Measurements from ENCODE around the gene BOD1.

The BOD1 gene

DNA sequence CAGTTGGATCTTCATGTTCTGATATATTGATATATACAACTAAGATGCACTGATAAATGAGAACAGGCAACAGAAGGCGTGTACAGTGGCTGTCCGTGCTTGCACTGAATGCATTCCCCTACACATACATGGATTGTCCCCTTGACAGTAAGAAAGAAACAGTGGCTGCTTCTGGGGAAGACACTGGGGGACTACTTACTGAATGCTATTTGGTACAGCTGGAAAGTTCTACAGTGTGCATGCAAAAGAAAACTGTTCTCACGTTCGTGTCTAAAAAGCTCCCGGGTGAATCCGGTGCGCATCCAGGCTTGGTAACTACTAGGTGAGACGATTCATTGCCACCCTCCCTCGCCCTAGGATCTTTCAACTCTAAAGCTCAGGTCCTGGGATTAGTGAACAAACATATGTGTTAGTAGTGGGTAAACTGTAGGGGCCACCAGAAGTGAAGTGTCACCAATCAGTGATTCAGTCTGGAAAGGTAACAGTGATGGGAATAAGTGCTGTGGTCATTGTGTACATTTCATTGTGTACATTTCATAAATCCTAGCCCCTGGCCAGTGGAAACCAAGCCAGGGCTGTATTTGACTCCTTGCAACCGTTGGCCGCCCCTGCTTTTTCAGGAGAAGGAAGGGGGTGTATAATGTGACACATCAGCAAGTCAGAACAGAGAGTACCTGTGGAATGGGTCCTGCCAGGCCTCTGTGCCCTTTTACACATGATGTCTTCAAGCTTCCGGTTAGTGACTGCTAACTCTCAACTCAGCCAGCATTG is 46.3 kb upstream of the BOD1 start:
- Histone ChIP-seq H3K4me3 (ENCODE audit: low read depth in 1 of 2, low read length in 1 of 2) (no peak overlapping the region), H3K4me1 (ENCODE audit: control insufficient read depth in 1 of 2, insufficient read depth in 1 of 2, low read depth in 1 of 2, low read length in 1 of 2) (peaks cover 17 to 25% of the 10 kb centered on the region in 2 experiments), H3K27ac (no peak overlapping the region), H3K36me3 (no peaks in the 10 kb centered on the region), H3K9me3 (peaks cover 3% of the 10 kb centered on the region), H3K27me3 (no peaks in the 10 kb centered on the region)
- TF ChIP-seq, protein P1, sequence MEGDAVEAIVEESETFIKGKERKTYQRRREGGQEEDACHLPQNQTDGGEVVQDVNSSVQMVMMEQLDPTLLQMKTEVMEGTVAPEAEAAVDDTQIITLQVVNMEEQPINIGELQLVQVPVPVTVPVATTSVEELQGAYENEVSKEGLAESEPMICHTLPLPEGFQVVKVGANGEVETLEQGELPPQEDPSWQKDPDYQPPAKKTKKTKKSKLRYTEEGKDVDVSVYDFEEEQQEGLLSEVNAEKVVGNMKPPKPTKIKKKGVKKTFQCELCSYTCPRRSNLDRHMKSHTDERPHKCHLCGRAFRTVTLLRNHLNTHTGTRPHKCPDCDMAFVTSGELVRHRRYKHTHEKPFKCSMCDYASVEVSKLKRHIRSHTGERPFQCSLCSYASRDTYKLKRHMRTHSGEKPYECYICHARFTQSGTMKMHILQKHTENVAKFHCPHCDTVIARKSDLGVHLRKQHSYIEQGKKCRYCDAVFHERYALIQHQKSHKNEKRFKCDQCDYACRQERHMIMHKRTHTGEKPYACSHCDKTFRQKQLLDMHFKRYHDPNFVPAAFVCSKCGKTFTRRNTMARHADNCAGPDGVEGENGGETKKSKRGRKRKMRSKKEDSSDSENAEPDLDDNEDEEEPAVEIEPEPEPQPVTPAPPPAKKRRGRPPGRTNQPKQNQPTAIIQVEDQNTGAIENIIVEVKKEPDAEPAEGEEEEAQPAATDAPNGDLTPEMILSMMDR (IDR thresholded peaks at IDR 0.05): no peak

DNA sequence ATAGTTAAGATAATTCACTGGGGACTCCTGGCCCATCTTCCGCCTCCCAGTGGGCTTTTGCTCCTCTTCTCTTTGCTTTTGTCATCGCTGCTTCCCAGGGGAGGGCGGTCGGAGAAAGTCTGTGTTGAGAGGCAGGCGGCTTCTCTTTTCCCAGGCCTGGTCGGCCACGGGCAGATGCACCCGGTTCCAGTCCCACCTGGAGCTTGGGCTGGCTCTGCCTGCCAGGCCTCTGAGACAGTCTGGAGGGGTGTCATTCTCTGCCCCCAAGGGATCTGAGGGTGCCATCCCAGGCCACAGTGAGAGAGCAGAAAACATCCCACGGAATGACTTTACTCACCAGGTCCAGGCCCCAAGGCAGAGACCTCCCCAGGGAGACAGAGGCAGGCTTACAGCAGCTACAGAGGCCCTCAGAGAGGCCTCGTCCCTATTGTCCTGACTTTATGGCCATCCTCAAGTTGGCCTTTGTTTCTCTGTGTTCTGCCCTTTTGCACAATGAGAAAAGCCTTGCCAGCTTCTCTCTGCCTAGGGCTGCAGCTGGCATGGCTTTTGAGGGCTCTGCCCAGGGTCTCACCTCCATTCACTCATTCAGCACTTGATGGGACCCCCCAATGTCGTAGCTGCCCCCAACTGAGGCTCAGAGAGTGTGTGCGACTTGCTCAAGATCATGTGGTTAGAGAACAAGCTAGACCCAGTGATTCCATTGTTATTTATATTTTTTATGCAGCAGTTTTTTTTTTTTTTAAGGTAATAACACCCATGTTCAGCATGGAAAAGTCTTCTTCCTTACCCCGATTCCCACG is 44.2 kb upstream of the BOD1 start:
- no peak overlapping the region for H3K4me3 ChIP-seq (ENCODE audit: low read depth in 1 of 2, low read length in 1 of 2)
- H3K27me3 ChIP-seq: no peaks in the 10 kb centered on the region
- H3K9me3 ChIP-seq: peaks cover 3% of the 10 kb centered on the region
- TF ChIP-seq, protein P1 (IDR thresholded peaks at IDR 0.05): no peak
- no peak overlapping the region for H3K27ac ChIP-seq
- H3K4me1 ChIP-seq (ENCODE audit: control insufficient read depth in 1 of 2, insufficient read depth in 1 of 2, low read depth in 1 of 2, low read length in 1 of 2): peaks cover 19 to 28% of the 10 kb centered on the region in 2 experiments
- H3K36me3 ChIP-seq: no peaks in the 10 kb centered on the region

DNA sequence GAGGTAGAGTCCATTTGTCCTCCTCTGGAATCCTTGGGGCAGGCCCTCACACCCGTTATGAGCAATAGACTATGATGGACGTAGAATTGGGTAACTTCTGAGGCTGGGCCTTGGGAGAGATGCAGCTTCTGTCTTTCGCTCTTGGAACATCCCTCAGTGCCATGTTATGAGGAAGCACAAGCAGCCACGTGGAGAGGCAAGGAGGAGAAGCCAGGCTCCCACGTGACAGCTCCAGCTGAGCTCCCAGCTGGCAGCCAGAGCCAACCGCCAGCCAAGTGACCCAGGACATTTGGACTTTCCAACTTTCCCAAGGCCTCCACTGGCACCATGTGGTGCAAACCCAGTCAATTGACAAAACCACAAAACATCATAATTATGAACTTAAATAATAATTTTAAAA is 43.0 kb upstream of the BOD1 start:
- Histone ChIP-seq H3K4me1 (ENCODE audit: control insufficient read depth in 1 of 2, insufficient read depth in 1 of 2, low read depth in 1 of 2, low read length in 1 of 2) (peaks cover 18 to 24% of the 10 kb centered on the region in 2 experiments), H3K27me3 (no peaks in the 10 kb centered on the region), H3K27ac (peak overlapping the region; percentile 32), H3K4me3 (ENCODE audit: low read depth in 1 of 2, low read length in 1 of 2) (no peak overlapping the region), H3K36me3 (no peaks in the 10 kb centered on the region), H3K9me3 (peaks cover 3% of the 10 kb centered on the region)
- TF ChIP-seq, protein P1 (IDR thresholded peaks at IDR 0.05): no peak

DNA sequence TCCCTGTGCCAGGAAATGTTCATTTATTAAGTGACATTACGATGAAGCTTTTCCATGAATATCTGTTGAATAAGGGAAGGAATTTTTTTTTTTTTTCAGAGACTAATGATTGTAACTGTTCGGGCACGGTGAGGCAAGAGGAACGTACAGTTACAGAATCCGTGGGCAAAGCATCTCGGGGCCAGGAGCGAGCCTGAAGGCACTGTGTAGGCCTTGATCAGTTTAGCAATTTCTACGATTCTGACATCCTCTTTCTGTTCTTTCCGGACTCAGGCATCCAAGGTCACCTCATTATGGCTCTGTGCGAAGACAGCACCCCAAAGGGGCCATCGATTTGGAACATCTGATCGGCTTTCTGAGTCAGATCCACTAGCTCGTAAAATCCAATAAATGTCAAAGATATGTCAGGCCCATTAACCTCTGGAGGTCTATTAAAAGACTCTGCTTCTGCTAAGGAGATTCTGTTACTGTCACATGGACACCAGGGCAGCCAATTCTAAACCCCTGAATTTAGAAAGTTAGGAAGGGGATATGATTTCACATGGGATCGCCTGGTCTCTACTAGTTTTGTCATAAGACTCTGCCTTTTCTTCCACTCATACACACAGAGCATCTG is 41.4 kb upstream of the BOD1 start:
- H3K4me1 ChIP-seq (ENCODE audit: control insufficient read depth in 1 of 2, insufficient read depth in 1 of 2, low read depth in 1 of 2, low read length in 1 of 2): peaks cover 9 to 14% of the 10 kb centered on the region in 2 experiments
- TF ChIP-seq, protein P1 (IDR thresholded peaks at IDR 0.05): no peak
- H3K27me3 ChIP-seq: no peaks in the 10 kb centered on the region
- H3K27ac ChIP-seq: peak overlapping the region; percentile 6
- no peak overlapping the region for H3K4me3 ChIP-seq (ENCODE audit: low read depth in 1 of 2, low read length in 1 of 2)
- no peaks in the 10 kb centered on the region for H3K36me3 ChIP-seq
- peaks cover 3% of the 10 kb centered on the region for H3K9me3 ChIP-seq

DNA sequence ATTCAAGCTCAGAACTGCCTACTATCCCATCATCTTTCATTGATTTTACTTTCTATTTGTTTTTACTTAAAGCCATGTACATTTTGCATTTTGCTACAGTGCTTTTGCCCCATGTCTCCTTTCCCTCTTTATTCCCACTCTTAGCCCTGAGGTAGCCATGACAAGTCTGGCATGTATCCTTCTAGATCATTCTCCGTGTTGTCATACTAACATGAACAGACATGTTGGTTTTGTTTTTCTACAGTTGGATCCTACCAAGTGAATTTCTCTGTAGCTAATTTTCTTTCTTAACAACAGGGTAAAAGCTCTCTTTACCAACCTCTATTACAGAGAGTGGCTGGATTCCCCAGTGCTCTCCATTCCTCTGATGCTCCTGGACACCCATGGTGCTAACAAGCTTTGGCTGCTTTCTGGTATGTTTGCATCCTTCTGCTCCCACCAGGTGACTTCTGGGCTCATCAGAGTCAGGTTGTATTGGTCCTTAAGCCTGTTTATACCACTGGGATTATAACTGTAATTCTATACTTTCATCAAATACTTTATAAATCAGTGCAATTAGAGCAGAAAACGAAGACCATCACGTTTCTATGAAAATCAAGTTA is 38.8 kb upstream of the BOD1 start:
- peaks cover 3% of the 10 kb centered on the region for H3K9me3 ChIP-seq
- peaks cover 9 to 14% of the 10 kb centered on the region in 2 experiments for H3K4me1 ChIP-seq (ENCODE audit: control insufficient read depth in 1 of 2, insufficient read depth in 1 of 2, low read depth in 1 of 2, low read length in 1 of 2)
- H3K4me3 ChIP-seq (ENCODE audit: low read depth in 1 of 2, low read length in 1 of 2): no peak overlapping the region
- no peaks in the 10 kb centered on the region for H3K27me3 ChIP-seq
- TF ChIP-seq, protein P1 (IDR thresholded peaks at IDR 0.05): no peak
- H3K36me3 ChIP-seq: no peaks in the 10 kb centered on the region
- H3K27ac ChIP-seq: no peak overlapping the region
